A549 (cell line): Measurements from ENCODE around the gene ZNF655. TPM values are rescaled to one million over a fixed set of nuclear protein-coding genes. Genes with fewer than 3 reads are reported as not detected.

ENCODE experiments used
- ATAC-seq, 2 experiments: fragments of 200-7000 bp in 1 of 2; fragments of >200 bp in 1 of 2; cut with Nextera tagmentation in 1 of 2; cut with Tn5 transposase in 1 of 2; 3 replicates each; pipeline versions ENCODE4 v1.8.0 to v1.9.1; 2018 to 2020; ENCODE audit warnings: mild to moderate bottlenecking in 1 of 2, moderate library complexity in 1 of 2
- CTCF ChIA-PET: fragments of 300-600 bp; sonication (Branson Sonifier 250); formaldehyde crosslinking; extraction: SDS; loops from one replicate; lab custom pipeline; 2021; ENCODE audit warnings: antibody characterized with exemption, inconsistent platforms; lab: Yijun Ruan, JAX
- POLR2A ChIA-PET: fragments of 350-600 bp; formaldehyde crosslinking; extraction: SDS; loops from one replicate; lab custom pipeline; 2021; ENCODE audit warnings: antibody characterized with exemption, inconsistent platforms; lab: Yijun Ruan, JAX
- DNase-seq, 2 experiments: peaks; one replicate each; pipeline versions ENCODE4 v3.0.0 to v3.0.0-alpha.2; 2011 to 2016; ENCODE audit warnings: low read depth in 1 of 2, low spot score in 1 of 2
- FAIRE-seq: peaks from 2 replicates; lab custom pipeline; 2011; peaks lifted over from hg19 to GRCh38; lab: Jason Lieb, UNC
- H3K27ac ChIP-seq, 2 experiments: fragments of >200 bp; sonication (Bioruptor Twin); formaldehyde crosslinking; 3 replicates each; pipeline ENCODE4 v1.5.1; 2016 to 2017
- H3K4me1 ChIP-seq: fragments of >200 bp; sonication (Bioruptor Twin); formaldehyde crosslinking; 3 replicates; pipeline ENCODE4 v1.6.1; 2016
- H3K4me2 ChIP-seq: fragments of >200 bp; sonication (Bioruptor Twin); formaldehyde crosslinking; 3 replicates; pipeline ENCODE4 v1.6.1; 2016
- H3K4me3 ChIP-seq: fragments of >200 bp; sonication (Bioruptor Twin); formaldehyde crosslinking; 3 replicates; pipeline ENCODE4 v1.5.1; 2016
- H3K9me3 ChIP-seq: fragments of >200 bp; sonication (Bioruptor Twin); formaldehyde crosslinking; 3 replicates; pipeline ENCODE4 v1.6.1; 2016
- BCL3 ChIP-seq: fragments of >200 bp; sonication (Bioruptor Twin); formaldehyde crosslinking; IDR thresholded peaks from 3 replicates; pipeline ENCODE4 v1.6.1; 2016
- CBX2 ChIP-seq: fragments of 200-600 bp; sonication (generic); IDR thresholded peaks from 2 replicates; pipeline ENCODE4 v1.6.1; 2016; ENCODE audit warnings: low read depth, mild to moderate bottlenecking, borderline replicate concordance
- CHD2 ChIP-seq: fragments of 150-350 bp; IDR thresholded peaks from 2 replicates; pipeline ENCODE4 v1.6.1; 2014; ENCODE audit warnings: low read length; ENCODE audit not compliant: partially characterized antibody
- CHD4 ChIP-seq: fragments of 200-600 bp; sonication (generic); IDR thresholded peaks from 2 replicates; pipeline ENCODE4 v1.6.1; 2016; ENCODE audit warnings: antibody characterized with exemption, mild to moderate bottlenecking, borderline replicate concordance
- EHMT2 ChIP-seq: fragments of 200-600 bp; sonication (generic); IDR thresholded peaks from 2 replicates; pipeline ENCODE4 v1.6.1; 2016; ENCODE audit warnings: antibody characterized with exemption, low read depth, mild to moderate bottlenecking, moderate library complexity
- EP300 ChIP-seq, 2 experiments: fragments of >200 bp; sonication (Bioruptor Twin); formaldehyde crosslinking; IDR thresholded peaks; 2 replicates in 1 of 2; 3 replicates in 1 of 2; pipeline ENCODE4 v1.6.1; 2016 to 2017
- ESRRA ChIP-seq: fragments of 150-350 bp; IDR thresholded peaks from 2 replicates; pipeline ENCODE4 v1.6.1; 2014; ENCODE audit warnings: mild to moderate bottlenecking, low read length, borderline replicate concordance
- FOXS1 ChIP-seq: fragments of 250-450 bp; sonication (Bioruptor Pico); IDR thresholded peaks from 2 replicates; pipeline ENCODE4 v1.5.0; 2020; ENCODE audit warnings: mild to moderate bottlenecking, moderate library complexity
- HDAC2 ChIP-seq: fragments of 200-600 bp; sonication (generic); IDR thresholded peaks from 2 replicates; pipeline ENCODE4 v1.6.1; 2016
- JUNB ChIP-seq: fragments of >200 bp; sonication (Bioruptor Twin); formaldehyde crosslinking; IDR thresholded peaks from 2 replicates; pipeline ENCODE4 v1.6.1; 2016
- MAX ChIP-seq: IDR thresholded peaks from 2 replicates; pipeline ENCODE4 v1.6.1; 2012
- MYC ChIP-seq: IDR thresholded peaks from 2 replicates; pipeline ENCODE4 v1.6.1; 2012; ENCODE audit warnings: mild to moderate bottlenecking, inconsistent platforms, low read length, improper control_type of control experiment, borderline replicate concordance
- NFE2L2 ChIP-seq: fragments of 150-350 bp; conservative IDR thresholded peaks from 2 replicates; pipeline ENCODE4 v1.6.1; 2014; ENCODE audit warnings: low read length
- SMC3 ChIP-seq: fragments of >200 bp; sonication (Bioruptor Twin); formaldehyde crosslinking; IDR thresholded peaks from 3 replicates; pipeline ENCODE4 v1.6.1; 2018; ENCODE audit warnings: inconsistent platforms
- SREBF2 ChIP-seq: fragments of 450-650 bp; IDR thresholded peaks from 2 replicates; pipeline ENCODE4 v1.6.1; 2014; ENCODE audit warnings: mild to moderate bottlenecking, moderate library complexity
- TFCP2L1 ChIP-seq: fragments of 250-450 bp; sonication (Bioruptor Pico); IDR thresholded peaks from 2 replicates; pipeline ENCODE4 v1.5.0; 2021; ENCODE audit warnings: mild to moderate bottlenecking
- USF2 ChIP-seq: fragments of 450-650 bp; IDR thresholded peaks from 2 replicates; pipeline ENCODE4 v1.6.1; 2014; ENCODE audit warnings: antibody characterized with exemption
- ZFP36 ChIP-seq: fragments of 450-650 bp; IDR thresholded peaks from 2 replicates; pipeline ENCODE4 v1.6.1; 2014; ENCODE audit warnings: borderline replicate concordance; ENCODE audit not compliant: partially characterized antibody
- ZSCAN20 ChIP-seq: fragments of 250-450 bp; sonication (Bioruptor Pico); IDR thresholded peaks from 2 replicates; pipeline ENCODE4 v1.8.0; 2022; ENCODE audit warnings: mild to moderate bottlenecking, moderate library complexity
- WGBS: methylation state at CpG from one replicate; pipeline ENCODE4 v1.1.6; 2017; ENCODE audit errors: missing lambda C conversion rate; 5-methylcytosine and 5-hydroxymethylcytosine counted together
- polyA plus RNA-seq, 4 experiments: library from polyadenylated mRNA; depleted of rRNA in 3 of 4; stranded (reverse); fragments of >200 nt; fragmentation: RNase III in 1 of 4; extraction: RNeasy Plus Mini Kit Qiagen cat#74134 plus additional on column Dnase treatment in 1 of 4; gene quantifications; 2 replicates in 3 of 4; 3 replicates in 1 of 4; pipeline ENCODE4 v1.2.3, GENCODE V29; 2011 to 2017

The ZNF655 gene
- polyA plus RNA-seq, 2 of the 4 experiments (the other 2 are of a cell fraction), result 56.5 to 85.1 TPM

- DNase-seq (no peak), ATAC-seq (no peak), FAIRE-seq (no peak)
- TF ChIP-seq MAX (no peak), USF2 (no peak), ESRRA (no peak), CHD4 (no peak), CBX2 (no peak), SREBF2 (no peak), EHMT2 (no peak), ZFP36 (no peak), FOXS1 (CRISPR knock-in tag) (no peak), EP300 (IDR thresholded peaks at IDR 0.05) (no peak), ZSCAN20 (CRISPR knock-in tag) (no peak), MYC (no peak)
- POLR2A ChIA-PET, result no interaction called here
- Histone ChIP-seq H3K9me3 (no peaks in the 10 kb centered on the region), H3K4me1 (peaks cover 15% of the 10 kb centered on the region), H3K4me2 (no peak overlapping the region), H3K4me3 (no peak overlapping the region), H3K27ac (no peak overlapping the region)
- CTCF ChIA-PET, result interaction anchor here (1.1 to 1.7 kb wide), 2 partner anchors 9 to 12 kb away, joined by 3 to 8 read pairs; no protein-coding TSS in a partner anchor
- 96% methylated on average over 10 of the region's 10 CpGs for WGBS
Measured at GRCh38 chr7:99622596-99622995, 64.2 kb downstream of the ZNF655 start.

- WGBS, result 89% methylated on average over 7 of the region's 7 CpGs
- no peak overlapping the region for H3K27ac ChIP-seq
- ATAC-seq (no peak), FAIRE-seq (no peak)
- no peak overlapping the region for H3K4me2 ChIP-seq
- H3K9me3 ChIP-seq, result no peaks in the 10 kb centered on the region
- no peak overlapping the region for H3K4me3 ChIP-seq
- H3K4me1 ChIP-seq, result peaks cover 9% of the 10 kb centered on the region
- CTCF ChIA-PET, result interaction anchor here (1.7 kb wide), 1 partner anchor 8 kb away, joined by 8 read pairs; no protein-coding TSS in a partner anchor
- TF ChIP-seq HDAC2, result no peak
- no peak for TF ChIP-seq ZSCAN20 (CRISPR knock-in tag)
- TF ChIP-seq SMC3, result no peak
- no peak for TF ChIP-seq USF2
- TF ChIP-seq EP300 (IDR thresholded peaks at IDR 0.05), result no peak
- TF ChIP-seq SREBF2, result no peak
- TF ChIP-seq NFE2L2, result no peak
- TF ChIP-seq TFCP2L1 (CRISPR knock-in tag), result no peak
- TF ChIP-seq CHD2, result no peak
- TF ChIP-seq EHMT2, result no peak
- TF ChIP-seq JUNB, result no peak
- TF ChIP-seq, all 56 proteins: peak for 0
- no peak for DNase-seq
- POLR2A ChIA-PET, result no interaction called here
Measured at GRCh38 chr7:99623091-99623693, 64.8 kb downstream of the ZNF655 start.

GRCh38 chr7:99623702-99624447 lies 65.4 kb downstream of the ZNF655 start:
- Histone ChIP-seq H3K9me3 (no peaks in the 10 kb centered on the region), H3K4me3 (no peak overlapping the region), H3K4me2 (no peak overlapping the region), H3K4me1 (peaks cover 2% of the 10 kb centered on the region; the same call in 2 of the 3 replicates), H3K27ac (no peak overlapping the region)
- WGBS, result 91% methylated on average over 9 of the region's 9 CpGs
- FAIRE-seq, result no peak
- CTCF ChIA-PET, result interaction anchor here (0.6 to 1.9 kb wide), 3 partner anchors 8 to 364 kb away, joined by 3 to 9 read pairs (median 4); no protein-coding TSS in a partner anchor
- TF ChIP-seq MAX (no peak), BCL3 (no peak)
- POLR2A ChIA-PET, result no interaction called here
- no peak for ATAC-seq
- no peak for DNase-seq
